PFSK-1 (cell line): ENCODE results near the gene MAN1C1.

ENCODE experiments used
- FOXP2 ChIP-seq: optimal IDR thresholded peaks from 2 replicates; pipeline ENCODE3; 2011; ENCODE audit warnings: borderline replicate concordance, control low read depth, inconsistent platforms; ENCODE audit not compliant: insufficient read depth; ENCODE audit errors: extremely low read length, extremely low read depth
- POLR2AphosphoS5 ChIP-seq: IDR thresholded peaks from 2 replicates; pipeline ENCODE4 v1.6.1; 2012; ENCODE audit warnings: low read depth, mild to moderate bottlenecking, control low read depth, low read length, moderate library complexity
- SIN3A ChIP-seq: IDR thresholded peaks from 2 replicates; pipeline ENCODE4 v1.6.1; 2012; ENCODE audit warnings: mild to moderate bottlenecking, low read length, moderate library complexity, borderline replicate concordance; ENCODE audit not compliant: insufficient read depth
- TAF1 ChIP-seq: IDR thresholded peaks from 2 replicates; pipeline ENCODE4 v1.6.1; 2012; ENCODE audit warnings: low read length, control low read depth, borderline replicate concordance; ENCODE audit not compliant: insufficient read depth
- TF ChIP-seq, protein P1 (sequence below), 2 experiments: IDR thresholded peaks; 2 replicates each; pipeline versions ENCODE4 v1.6.1 to v1.8.0; 2011 to 2012; ENCODE audit warnings: low read depth in 2 of 2, low read length in 2 of 2, control low read depth in 1 of 2, inconsistent platforms in 1 of 2, mild to moderate bottlenecking in 1 of 2, moderate library complexity in 1 of 2; ENCODE audit not compliant: insufficient read depth in 1 of 2

Gene MAN1C1

DNA sequence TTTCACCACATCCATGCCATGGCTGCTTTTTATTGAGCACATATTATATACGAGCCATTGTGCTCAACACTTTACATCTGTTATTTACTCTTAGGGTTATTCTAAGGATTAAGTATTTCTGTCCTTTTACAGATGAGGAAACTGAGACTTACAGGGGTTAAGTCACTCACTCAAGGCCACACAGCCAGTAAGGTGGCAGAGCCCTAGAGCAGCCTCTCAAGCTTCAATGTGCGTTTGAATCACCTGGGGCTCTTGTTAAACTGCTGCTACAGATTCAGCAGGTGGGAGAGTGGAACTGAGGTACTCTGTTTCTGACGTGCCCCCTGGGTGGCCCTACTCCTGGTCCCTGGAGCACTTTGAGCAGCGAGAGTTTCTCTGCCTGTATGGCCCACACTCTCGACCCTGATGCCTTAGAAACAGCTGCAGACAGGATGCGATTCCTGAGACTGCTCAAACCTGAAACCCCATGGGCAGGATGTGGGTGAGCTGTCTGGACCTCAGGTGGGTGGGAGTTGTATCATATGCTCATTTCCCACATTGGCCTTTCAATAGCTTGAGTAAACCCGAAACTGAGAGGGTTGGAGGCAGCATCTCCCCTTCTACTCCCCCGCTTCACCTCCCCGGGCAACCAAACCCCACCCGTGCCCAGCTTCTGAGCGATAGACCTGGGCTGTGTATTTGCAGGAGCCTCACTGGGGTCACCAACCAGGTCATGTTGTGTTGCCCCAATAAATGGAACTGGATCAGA lies 59.3 kb downstream of the MAN1C1 start:
- TF ChIP-seq SIN3A (no peak), POLR2AphosphoS5 (no peak), TAF1 (no peak), FOXP2 (no peak)
- TF ChIP-seq, protein P1, sequence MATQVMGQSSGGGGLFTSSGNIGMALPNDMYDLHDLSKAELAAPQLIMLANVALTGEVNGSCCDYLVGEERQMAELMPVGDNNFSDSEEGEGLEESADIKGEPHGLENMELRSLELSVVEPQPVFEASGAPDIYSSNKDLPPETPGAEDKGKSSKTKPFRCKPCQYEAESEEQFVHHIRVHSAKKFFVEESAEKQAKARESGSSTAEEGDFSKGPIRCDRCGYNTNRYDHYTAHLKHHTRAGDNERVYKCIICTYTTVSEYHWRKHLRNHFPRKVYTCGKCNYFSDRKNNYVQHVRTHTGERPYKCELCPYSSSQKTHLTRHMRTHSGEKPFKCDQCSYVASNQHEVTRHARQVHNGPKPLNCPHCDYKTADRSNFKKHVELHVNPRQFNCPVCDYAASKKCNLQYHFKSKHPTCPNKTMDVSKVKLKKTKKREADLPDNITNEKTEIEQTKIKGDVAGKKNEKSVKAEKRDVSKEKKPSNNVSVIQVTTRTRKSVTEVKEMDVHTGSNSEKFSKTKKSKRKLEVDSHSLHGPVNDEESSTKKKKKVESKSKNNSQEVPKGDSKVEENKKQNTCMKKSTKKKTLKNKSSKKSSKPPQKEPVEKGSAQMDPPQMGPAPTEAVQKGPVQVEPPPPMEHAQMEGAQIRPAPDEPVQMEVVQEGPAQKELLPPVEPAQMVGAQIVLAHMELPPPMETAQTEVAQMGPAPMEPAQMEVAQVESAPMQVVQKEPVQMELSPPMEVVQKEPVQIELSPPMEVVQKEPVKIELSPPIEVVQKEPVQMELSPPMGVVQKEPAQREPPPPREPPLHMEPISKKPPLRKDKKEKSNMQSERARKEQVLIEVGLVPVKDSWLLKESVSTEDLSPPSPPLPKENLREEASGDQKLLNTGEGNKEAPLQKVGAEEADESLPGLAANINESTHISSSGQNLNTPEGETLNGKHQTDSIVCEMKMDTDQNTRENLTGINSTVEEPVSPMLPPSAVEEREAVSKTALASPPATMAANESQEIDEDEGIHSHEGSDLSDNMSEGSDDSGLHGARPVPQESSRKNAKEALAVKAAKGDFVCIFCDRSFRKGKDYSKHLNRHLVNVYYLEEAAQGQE (IDR thresholded peaks at IDR 0.05; ENCODE audit: insufficient read depth in 1 of 2, low read depth in 2 of 2, low read length in 2 of 2): no peak

DNA sequence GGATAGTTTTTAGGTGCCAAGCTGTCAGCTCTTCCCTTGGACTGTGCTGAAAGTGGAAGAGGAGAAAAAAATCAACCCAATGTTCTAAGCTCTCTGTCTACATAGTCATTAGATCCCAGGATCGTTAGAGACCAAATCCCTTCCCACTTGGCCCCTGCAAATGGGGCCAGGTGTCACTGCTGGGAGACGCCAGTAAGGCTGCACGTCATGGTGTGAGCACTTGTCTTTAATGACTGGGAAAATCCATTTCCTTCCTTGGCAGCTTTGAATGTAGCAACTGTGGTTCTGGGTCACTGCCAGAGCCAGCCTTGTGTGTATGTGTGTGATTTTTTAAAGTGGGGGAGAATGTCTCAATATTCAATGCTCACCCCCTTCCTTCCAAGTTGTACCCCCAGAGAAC lies 59.9 kb downstream of the MAN1C1 start:
- TF ChIP-seq POLR2AphosphoS5: no peak
- TF ChIP-seq, protein P1 (IDR thresholded peaks at IDR 0.05; ENCODE audit: insufficient read depth in 1 of 2, low read depth in 2 of 2, low read length in 2 of 2): 0 out of 4 replicates have a peak, but pooled peaks of 1 of the 2 experiments have one; percentile 10

DNA sequence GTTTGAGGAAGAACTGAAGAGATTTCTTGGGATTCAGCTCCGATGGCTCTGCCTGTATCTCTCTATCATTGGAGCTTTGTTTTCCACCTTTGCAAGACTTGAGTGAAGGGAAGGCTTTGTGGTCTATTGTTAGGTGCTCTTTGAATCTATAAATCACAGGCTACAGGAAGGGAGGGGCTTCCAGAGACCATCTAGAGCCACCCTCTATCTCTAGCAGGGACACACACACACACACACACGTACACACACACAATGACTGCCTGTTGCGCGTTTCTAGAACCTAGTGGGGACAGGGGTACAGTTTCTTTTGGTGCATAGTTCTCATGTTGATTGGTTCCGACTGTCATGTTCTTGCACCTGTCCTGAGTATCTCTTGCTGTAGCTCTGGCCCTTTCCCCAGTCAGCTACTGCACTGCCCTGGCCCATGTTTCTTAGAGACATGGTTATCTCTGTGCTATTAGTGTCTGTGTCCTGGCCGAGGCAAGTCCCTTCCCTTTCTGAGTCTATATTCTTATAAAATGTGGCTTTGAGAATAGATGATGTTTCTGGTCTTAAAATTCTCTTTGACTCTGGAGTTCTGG lies 60.7 kb downstream of the MAN1C1 start:
- no peak for TF ChIP-seq TAF1
- no peak for TF ChIP-seq POLR2AphosphoS5
- TF ChIP-seq, protein P1 (IDR thresholded peaks at IDR 0.05; ENCODE audit: insufficient read depth in 1 of 2, low read depth in 2 of 2, low read length in 2 of 2): no peak
- no peak for TF ChIP-seq FOXP2
- no peak for TF ChIP-seq SIN3A

DNA sequence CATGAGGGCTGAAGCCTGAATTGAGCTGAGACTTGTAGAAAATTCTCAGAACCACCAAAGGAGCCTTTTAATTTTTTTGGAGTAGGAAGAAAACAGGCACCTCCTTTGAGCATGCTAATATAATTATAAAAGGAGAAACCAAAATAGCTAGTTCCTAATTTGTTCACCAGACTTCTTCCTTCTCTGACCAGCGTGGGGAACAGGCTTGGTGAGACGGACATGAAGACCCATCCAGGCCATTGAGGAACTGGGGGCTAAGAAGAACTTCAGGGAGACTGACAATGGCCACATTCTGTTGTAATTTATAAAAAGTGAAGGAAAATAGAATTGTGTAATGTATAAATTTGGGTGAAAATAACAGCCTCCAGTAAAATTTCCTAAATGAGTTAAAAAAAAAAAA lies 62.6 kb downstream of the MAN1C1 start:
- no peak for TF ChIP-seq TAF1

DNA sequence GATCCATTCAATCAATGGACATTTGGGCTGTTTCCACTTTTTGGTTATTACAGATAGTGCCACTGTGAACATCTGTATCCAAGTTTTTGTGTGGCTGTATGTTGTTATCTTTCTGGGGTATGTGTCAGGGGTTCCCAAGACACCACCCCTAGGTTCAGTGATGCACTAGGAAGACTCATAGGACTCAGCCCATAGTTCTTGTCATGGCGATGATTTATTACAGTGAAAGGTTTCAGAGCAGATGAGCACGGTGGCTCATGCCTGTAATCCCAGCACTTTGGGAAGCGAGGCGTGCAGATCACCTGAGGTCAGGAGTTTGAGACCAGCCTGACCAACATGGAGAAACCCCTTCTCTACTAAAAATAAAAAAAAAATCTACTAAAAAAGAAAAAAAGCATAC lies 64.1 kb downstream of the MAN1C1 start:
- no peak for TF ChIP-seq TAF1

DNA sequence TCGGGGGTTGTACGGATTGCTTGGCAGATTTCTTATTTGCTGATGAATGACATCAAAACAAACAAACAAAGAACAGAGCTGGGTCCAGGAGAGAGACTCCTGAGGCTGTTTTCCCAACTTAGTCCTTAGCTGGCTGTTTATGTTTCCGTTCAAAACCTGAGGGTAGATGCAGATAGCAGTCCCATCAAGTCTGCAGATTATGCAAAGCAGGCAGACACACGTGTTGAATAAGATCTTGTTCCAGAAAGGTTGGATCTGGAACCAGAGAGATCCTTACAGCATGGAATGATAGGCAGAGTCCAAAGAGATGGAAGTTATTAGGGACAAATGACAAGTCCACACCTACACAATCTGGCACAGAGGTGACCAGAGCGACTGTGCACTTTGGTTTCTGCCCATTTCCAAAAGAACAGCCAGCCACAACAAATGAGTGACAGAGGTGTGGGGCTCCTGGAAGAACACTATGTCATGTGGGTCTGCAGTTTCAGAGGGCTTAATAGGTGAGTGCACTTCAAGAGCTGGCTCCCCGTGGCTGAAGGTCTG lies 65.5 kb downstream of the MAN1C1 start:
- no peak for TF ChIP-seq SIN3A
- no peak for TF ChIP-seq TAF1
- no peak for TF ChIP-seq POLR2AphosphoS5
- TF ChIP-seq, protein P1 (IDR thresholded peaks at IDR 0.05; ENCODE audit: insufficient read depth in 1 of 2, low read depth in 2 of 2, low read length in 2 of 2): no peak
- TF ChIP-seq FOXP2: no peak
